Measurements from ENCODE around the gene PRCC.

Gene PRCC

DNA sequence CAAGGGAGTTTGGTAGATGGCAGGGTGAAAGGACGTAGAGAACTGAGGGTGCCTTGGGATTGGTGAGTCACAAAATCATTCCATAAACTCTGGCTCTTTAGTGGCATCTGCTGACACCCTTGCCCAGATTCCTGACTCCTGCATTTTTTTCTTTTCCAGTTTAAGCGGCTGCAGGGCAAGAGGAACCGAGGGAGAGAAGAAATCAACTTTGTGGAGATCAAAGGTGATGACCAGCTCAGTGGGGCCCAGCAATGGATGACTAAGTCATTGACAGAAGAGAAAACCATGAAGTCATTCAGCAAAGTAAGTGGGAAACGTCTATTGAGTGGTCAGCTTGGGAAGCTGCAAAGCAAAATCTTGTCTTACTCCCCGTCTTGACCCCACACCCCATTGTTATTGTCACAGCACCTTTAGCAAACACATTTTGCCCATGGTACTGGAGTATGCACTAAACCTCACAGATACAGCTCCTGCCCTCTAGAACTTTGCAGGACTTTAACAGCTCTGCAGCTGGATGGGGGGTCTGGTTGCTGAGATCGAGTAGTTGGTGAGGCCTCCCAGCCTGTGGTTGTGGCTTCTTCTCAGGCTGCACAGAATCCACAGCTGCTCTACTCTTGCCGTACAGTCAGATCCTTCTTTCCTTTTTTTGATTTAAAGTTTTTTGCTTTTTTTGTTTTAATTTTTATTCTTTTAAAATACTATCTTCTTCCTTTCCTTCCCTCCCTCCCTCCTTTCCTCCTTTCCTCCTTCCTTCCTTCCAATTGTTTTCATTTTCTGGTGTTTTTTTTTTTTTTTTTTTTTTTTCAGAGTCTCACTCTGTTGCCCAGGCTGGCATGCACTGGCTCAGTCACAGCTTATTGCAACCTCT lies 27.4 kb downstream of the PRCC start:
- Histone ChIP-seq H2AK5ac (ENCODE audit: low read length) (no peak overlapping the region), H3K79me2 (ENCODE audit: control insufficient read depth, insufficient read depth, low read length) (peaks cover 1% of the 10 kb centered on the region), H2BK15ac (replicated peaks; ENCODE audit: low read depth) (no peak overlapping the region), H3K4me1 (ENCODE audit: control insufficient read depth, low read depth, low read length) (peaks cover 6% of the 10 kb centered on the region), H3K4me3 (ENCODE audit: low read length) (no peak overlapping the region), H3K18ac (ENCODE audit: low read length) (no peak overlapping the region), H3K9ac (ENCODE audit: low read length) (no peak overlapping the region), H3K36me3 (ENCODE audit: control insufficient read depth, insufficient read depth, low read length) (peaks cover 26% of the 10 kb centered on the region), H3K23ac (ENCODE audit: low read length) (no peak overlapping the region), H2BK120ac (ENCODE audit: low read depth, low read length) (no peak overlapping the region), H3K27me3 (ENCODE audit: insufficient read depth, low read length, poor library complexity) (no peaks in the 10 kb centered on the region), H3K27ac (ENCODE audit: low read depth, low read length) (no peak overlapping the region), H4K5ac (ENCODE audit: low read length) (no peak overlapping the region), H3K4ac (ENCODE audit: low read depth, low read length) (no peak overlapping the region), H3K56ac (ENCODE audit: low read length) (no peak overlapping the region), H4K8ac (ENCODE audit: low read depth, low read length) (no peak overlapping the region), H3K79me1 (ENCODE audit: low read length) (peaks cover 5% of the 10 kb centered on the region), H2BK5ac (ENCODE audit: low read length) (no peak overlapping the region), H3K4me2 (ENCODE audit: low read length) (no peak overlapping the region)
- DNase-seq, result no peak
- WGBS (ENCODE audit: extremely low coverage, insufficient coverage, low lambda C conversion rate), result no CpG with 5 or more reads among the region's 7 CpGs

DNA sequence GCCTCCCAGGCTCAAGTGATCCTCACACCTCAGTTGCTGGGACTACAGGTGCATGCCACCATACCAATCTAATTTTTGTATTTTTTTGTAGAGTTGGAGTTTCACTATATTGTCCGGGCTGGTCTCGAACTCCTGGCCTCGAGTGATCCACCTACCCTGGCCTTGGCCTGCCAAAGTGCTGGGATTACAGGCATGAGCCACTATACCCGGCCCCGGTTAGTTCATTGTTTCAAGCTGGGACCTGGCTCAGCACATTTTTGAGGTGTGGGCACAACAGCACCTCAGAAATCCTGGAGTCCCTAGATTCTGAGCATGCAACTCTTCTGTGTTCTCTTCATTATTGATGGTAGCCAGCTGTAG lies 28.0 kb downstream of the PRCC start:
- no peak overlapping the region for H4K5ac ChIP-seq (ENCODE audit: low read length)
- H3K79me1 ChIP-seq (ENCODE audit: low read length), result peaks cover 5% of the 10 kb centered on the region
- no peak overlapping the region for H3K27ac ChIP-seq (ENCODE audit: low read depth, low read length)
- H2BK15ac ChIP-seq (replicated peaks; ENCODE audit: low read depth), result no peak overlapping the region
- no peak overlapping the region for H3K18ac ChIP-seq (ENCODE audit: low read length)
- peaks cover 26% of the 10 kb centered on the region for H3K36me3 ChIP-seq (ENCODE audit: control insufficient read depth, insufficient read depth, low read length)
- H3K79me2 ChIP-seq (ENCODE audit: control insufficient read depth, insufficient read depth, low read length), result no peaks in the 10 kb centered on the region
- no peak overlapping the region for H2BK120ac ChIP-seq (ENCODE audit: low read depth, low read length)
- H2AK5ac ChIP-seq (ENCODE audit: low read length), result no peak overlapping the region
- H3K4me3 ChIP-seq (ENCODE audit: low read length), result no peak overlapping the region
- H3K27me3 ChIP-seq (ENCODE audit: insufficient read depth, low read length, poor library complexity), result no peaks in the 10 kb centered on the region
- H3K4me1 ChIP-seq (ENCODE audit: control insufficient read depth, low read depth, low read length), result peaks cover 6% of the 10 kb centered on the region
- H3K4ac ChIP-seq (ENCODE audit: low read depth, low read length), result no peak overlapping the region
- DNase-seq, result no peak
- no peak overlapping the region for H4K8ac ChIP-seq (ENCODE audit: low read depth, low read length)
- no peak overlapping the region for H3K23ac ChIP-seq (ENCODE audit: low read length)
- WGBS (ENCODE audit: extremely low coverage, insufficient coverage, low lambda C conversion rate), result no CpG with 5 or more reads among the region's 5 CpGs
- no peak overlapping the region for H3K9ac ChIP-seq (ENCODE audit: low read length)
- no peak overlapping the region for H3K56ac ChIP-seq (ENCODE audit: low read length)
- no peak overlapping the region for H3K4me2 ChIP-seq (ENCODE audit: low read length)
- no peak overlapping the region for H2BK5ac ChIP-seq (ENCODE audit: low read length)

DNA sequence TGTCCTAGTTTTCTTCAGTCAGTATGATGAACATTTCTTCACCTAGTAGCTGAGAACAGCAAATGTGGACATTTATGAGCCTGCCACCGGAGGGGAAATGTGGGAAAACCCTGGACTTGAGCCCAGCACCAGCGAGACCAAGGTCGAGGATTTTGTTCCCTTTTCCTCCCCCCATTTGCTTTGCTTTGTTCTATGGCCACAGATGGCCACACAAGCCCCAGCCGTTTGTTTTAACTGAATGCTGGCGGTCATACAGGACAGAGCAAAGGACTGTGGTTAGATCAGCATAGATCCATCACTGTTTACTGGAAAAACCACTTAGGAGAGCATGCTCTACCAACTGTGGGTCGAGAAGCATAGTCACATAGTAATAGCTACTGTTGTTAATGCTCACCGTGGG lies 28.5 kb downstream of the PRCC start:
- Histone ChIP-seq H3K23ac (ENCODE audit: low read length) (no peak overlapping the region), H2BK15ac (replicated peaks; ENCODE audit: low read depth) (no peak overlapping the region), H4K5ac (ENCODE audit: low read length) (no peak overlapping the region), H3K18ac (ENCODE audit: low read length) (no peak overlapping the region), H3K56ac (ENCODE audit: low read length) (no peak overlapping the region), H3K27me3 (ENCODE audit: insufficient read depth, low read length, poor library complexity) (no peaks in the 10 kb centered on the region), H3K4me3 (ENCODE audit: low read length) (no peak overlapping the region), H3K79me2 (ENCODE audit: control insufficient read depth, insufficient read depth, low read length) (no peaks in the 10 kb centered on the region), H3K4ac (ENCODE audit: low read depth, low read length) (no peak overlapping the region), H3K36me3 (ENCODE audit: control insufficient read depth, insufficient read depth, low read length) (peaks cover 27% of the 10 kb centered on the region), H4K8ac (ENCODE audit: low read depth, low read length) (no peak overlapping the region), H3K79me1 (ENCODE audit: low read length) (peaks cover 5% of the 10 kb centered on the region), H2AK5ac (ENCODE audit: low read length) (no peak overlapping the region), H3K9ac (ENCODE audit: low read length) (no peak overlapping the region), H2BK120ac (ENCODE audit: low read depth, low read length) (no peak overlapping the region), H2BK5ac (ENCODE audit: low read length) (no peak overlapping the region), H3K27ac (ENCODE audit: low read depth, low read length) (peak overlapping the region; percentile 13), H3K4me2 (ENCODE audit: low read length) (no peak overlapping the region), H3K4me1 (ENCODE audit: control insufficient read depth, low read depth, low read length) (peaks cover 6% of the 10 kb centered on the region)
- DNase-seq, result no peak
- WGBS (ENCODE audit: extremely low coverage, insufficient coverage, low lambda C conversion rate), result no CpG with 5 or more reads among the region's 7 CpGs

DNA sequence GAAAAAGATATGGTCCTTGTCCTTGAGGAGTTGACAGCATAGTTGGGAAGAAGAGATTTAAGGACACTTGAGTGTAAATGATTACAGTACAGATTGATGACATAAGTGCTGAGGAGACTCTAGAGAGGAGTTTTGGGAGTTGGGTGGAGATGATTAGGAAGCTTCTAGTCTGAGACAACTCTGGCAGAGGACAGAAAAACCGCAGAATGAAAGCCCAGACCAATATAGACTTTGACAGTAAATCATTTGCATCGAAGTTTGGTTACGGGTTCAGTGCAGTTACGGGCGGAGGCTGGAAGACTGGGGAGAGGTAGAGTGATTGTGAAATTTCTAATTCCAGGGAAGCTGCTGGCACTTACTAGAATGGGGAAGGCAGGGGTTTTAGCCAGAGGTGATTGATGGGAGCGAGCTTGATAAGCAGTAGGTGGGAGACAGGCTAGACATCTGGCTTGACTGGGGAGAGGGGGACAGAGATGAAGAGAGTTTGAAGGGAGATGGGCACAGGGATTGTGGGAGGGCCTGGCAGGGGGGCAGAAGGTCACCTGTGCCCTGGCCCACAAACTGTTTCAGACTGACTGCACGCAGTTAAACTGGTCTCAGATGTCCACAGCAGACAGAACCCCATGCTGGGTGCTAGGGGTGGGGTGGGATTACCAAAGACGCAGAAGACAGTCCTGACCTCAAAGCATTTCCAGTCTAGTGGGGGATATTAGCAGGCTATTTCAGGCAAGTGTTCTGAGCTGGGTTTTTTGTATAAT lies 29.2 kb downstream of the PRCC start:
- H3K18ac ChIP-seq (ENCODE audit: low read length), result peak overlapping the region; percentile 28
- no peak overlapping the region for H2AK5ac ChIP-seq (ENCODE audit: low read length)
- peaks cover 6% of the 10 kb centered on the region for H3K4me1 ChIP-seq (ENCODE audit: control insufficient read depth, low read depth, low read length)
- H3K56ac ChIP-seq (ENCODE audit: low read length), result peak overlapping the region; percentile 35
- H3K23ac ChIP-seq (ENCODE audit: low read length), result no peak overlapping the region
- no peaks in the 10 kb centered on the region for H3K79me1 ChIP-seq (ENCODE audit: low read length)
- no peak overlapping the region for H4K5ac ChIP-seq (ENCODE audit: low read length)
- peak overlapping the region; percentile 71 for H3K27ac ChIP-seq (ENCODE audit: low read depth, low read length)
- no peaks in the 10 kb centered on the region for H3K79me2 ChIP-seq (ENCODE audit: control insufficient read depth, insufficient read depth, low read length)
- no peak overlapping the region for H2BK15ac ChIP-seq (replicated peaks; ENCODE audit: low read depth)
- no peak overlapping the region for H3K4me2 ChIP-seq (ENCODE audit: low read length)
- H3K4me3 ChIP-seq (ENCODE audit: low read length), result no peak overlapping the region
- no peak overlapping the region for H3K4ac ChIP-seq (ENCODE audit: low read depth, low read length)
- no peaks in the 10 kb centered on the region for H3K27me3 ChIP-seq (ENCODE audit: insufficient read depth, low read length, poor library complexity)
- peaks cover 23% of the 10 kb centered on the region for H3K36me3 ChIP-seq (ENCODE audit: control insufficient read depth, insufficient read depth, low read length)
- WGBS (ENCODE audit: extremely low coverage, insufficient coverage, low lambda C conversion rate), result no CpG with 5 or more reads among the region's 8 CpGs
- no peak overlapping the region for H2BK5ac ChIP-seq (ENCODE audit: low read length)
- no peak overlapping the region for H2BK120ac ChIP-seq (ENCODE audit: low read depth, low read length)
- DNase-seq, result peak; percentile 54
- no peak overlapping the region for H3K9ac ChIP-seq (ENCODE audit: low read length)
- no peak overlapping the region for H4K8ac ChIP-seq (ENCODE audit: low read depth, low read length)

DNA sequence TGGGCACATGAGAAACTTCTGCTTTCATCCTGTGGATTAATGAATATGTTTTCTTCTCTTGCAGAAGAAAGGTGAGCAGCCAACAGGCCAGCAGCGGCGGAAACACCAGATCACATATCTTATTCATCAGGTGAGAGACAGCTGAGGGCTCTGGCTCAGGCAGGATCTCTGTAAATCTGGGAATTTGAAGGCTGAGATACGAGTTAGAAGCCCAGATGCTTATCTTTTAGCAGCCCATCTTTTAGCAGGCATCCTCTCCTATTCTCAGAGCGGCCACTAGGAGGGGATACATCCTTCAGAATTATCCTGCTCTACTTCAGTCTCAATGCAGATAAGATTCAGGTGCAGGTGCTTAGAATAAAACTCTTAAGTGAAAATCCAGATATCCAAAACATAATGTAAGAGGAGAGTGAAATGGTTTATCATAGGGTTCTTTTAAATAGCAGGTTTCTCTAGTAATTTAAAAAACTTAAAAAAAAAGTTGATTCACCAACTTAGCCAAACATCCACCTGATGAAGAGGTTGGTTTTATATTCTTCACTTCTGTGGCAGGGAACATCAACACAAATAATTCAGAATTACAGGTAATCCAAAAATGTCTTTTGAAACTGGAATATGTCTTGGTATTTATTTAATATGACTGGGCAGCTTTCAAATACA lies 30.0 kb downstream of the PRCC start:
- Histone ChIP-seq H3K79me1 (ENCODE audit: low read length) (no peaks in the 10 kb centered on the region), H3K56ac (ENCODE audit: low read length) (no peak overlapping the region), H3K4me2 (ENCODE audit: low read length) (no peak overlapping the region), H2BK120ac (ENCODE audit: low read depth, low read length) (no peak overlapping the region), H3K9ac (ENCODE audit: low read length) (no peak overlapping the region), H4K5ac (ENCODE audit: low read length) (no peak overlapping the region), H3K23ac (ENCODE audit: low read length) (no peak overlapping the region), H3K4me1 (ENCODE audit: control insufficient read depth, low read depth, low read length) (peaks cover 6% of the 10 kb centered on the region), H4K8ac (ENCODE audit: low read depth, low read length) (no peak overlapping the region), H3K79me2 (ENCODE audit: control insufficient read depth, insufficient read depth, low read length) (no peaks in the 10 kb centered on the region), H3K27ac (ENCODE audit: low read depth, low read length) (peak overlapping the region; percentile 71), H3K4ac (ENCODE audit: low read depth, low read length) (no peak overlapping the region), H3K4me3 (ENCODE audit: low read length) (no peak overlapping the region), H2BK15ac (replicated peaks; ENCODE audit: low read depth) (no peak overlapping the region), H3K36me3 (ENCODE audit: control insufficient read depth, insufficient read depth, low read length) (peaks cover 20% of the 10 kb centered on the region), H3K18ac (ENCODE audit: low read length) (no peak overlapping the region), H2AK5ac (ENCODE audit: low read length) (no peak overlapping the region), H3K27me3 (ENCODE audit: insufficient read depth, low read length, poor library complexity) (no peaks in the 10 kb centered on the region), H2BK5ac (ENCODE audit: low read length) (no peak overlapping the region)
- WGBS (ENCODE audit: extremely low coverage, insufficient coverage, low lambda C conversion rate), result no CpG with 5 or more reads among the region's 4 CpGs
- DNase-seq, result peak; percentile 93

Measured in mesendoderm (in vitro differentiated cells).